HTERT RPE-1 (cell line): ENCODE data around the gene GJC1.
"Not testable (repeated sequence)": the region's sequence is repeated elsewhere in the genome, so short reads cannot be mapped to it uniquely, and the experiment has no call there.

Experiments used
- in situ Hi-C: fragments of 300-500 bp; cut with MboI; formaldehyde crosslinking; loops from 4 replicates; pipeline ENCODE4 v1.14.3; 2020; ENCODE audit warnings: low sequenced_read_pairs

Gene GJC1

DNA sequence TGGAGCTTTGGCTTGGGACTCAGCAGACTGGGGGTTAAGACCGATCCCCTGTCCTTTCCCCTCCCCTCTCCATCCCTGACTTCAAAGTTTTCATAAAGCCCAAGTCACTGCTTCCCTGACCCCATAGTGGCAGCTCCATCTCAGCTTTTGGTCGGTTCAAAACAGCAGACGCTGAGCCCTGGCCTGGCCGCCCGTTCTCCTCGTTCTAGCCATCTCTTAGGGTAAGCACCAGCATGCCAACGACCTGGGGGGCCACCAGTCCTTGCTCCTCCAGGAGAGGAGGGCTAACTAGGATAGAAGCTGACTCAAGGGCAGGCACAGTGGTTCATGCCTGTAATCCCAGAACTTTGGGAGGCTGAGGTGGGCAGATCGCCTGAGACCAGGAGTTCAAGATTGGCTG lies 16.1 kb upstream of the GJC1 start:
- in situ Hi-C loops, result no loop called here

GRCh38 chr17:44844390-44844830 lies 14.3 kb upstream of the GJC1 start:
- in situ Hi-C loops, result no loop called here

- in situ Hi-C loops, result no loop called here
These were observed 12.7 kb upstream of the GJC1 start for GRCh38 chr17:44842748-44843147.

GRCh38 chr17:44840936-44841335 lies 10.8 kb upstream of the GJC1 start:
- in situ Hi-C loops, result no loop called here

DNA sequence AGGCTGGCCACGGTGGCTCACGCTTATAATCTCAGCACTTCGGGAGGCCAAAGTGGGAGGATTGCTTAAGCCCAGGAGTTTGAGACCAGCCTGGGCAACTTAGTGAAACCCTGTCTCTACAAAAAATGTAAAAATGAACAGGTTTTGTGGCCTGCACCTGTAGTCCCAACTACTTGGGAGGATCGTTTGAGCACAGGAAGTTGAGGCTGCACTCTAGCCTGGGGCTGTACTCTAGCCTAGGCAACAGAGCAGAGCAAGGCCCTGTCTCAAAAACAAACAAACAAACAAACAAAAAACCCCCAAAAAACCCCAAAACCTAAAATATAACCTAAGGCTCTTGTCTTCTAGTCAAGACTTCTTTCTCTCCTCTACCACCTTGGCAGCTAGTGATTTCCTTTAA lies 10.2 kb upstream of the GJC1 start:
- in situ Hi-C loops, result no loop called here

DNA sequence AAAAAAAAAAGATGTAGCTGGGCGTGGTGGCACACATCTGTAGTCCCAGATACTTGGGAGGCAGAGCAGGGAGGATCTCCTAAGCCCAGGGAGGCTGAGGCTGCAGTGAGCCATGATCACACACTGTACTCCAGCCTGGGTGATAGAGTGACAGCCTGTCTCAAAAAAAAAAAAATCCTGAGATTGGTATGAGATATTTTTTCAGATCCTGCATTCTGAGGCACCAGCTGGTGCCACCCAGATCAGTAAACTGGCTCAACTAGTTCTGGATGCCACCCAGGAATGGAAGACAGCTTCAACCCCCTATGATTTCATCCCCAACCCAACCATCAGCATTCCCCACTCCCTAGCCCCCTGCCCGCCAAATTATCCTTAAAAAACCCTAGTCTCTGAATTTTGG lies 7.1 kb upstream of the GJC1 start:
- in situ Hi-C loops, result no loop called here

DNA sequence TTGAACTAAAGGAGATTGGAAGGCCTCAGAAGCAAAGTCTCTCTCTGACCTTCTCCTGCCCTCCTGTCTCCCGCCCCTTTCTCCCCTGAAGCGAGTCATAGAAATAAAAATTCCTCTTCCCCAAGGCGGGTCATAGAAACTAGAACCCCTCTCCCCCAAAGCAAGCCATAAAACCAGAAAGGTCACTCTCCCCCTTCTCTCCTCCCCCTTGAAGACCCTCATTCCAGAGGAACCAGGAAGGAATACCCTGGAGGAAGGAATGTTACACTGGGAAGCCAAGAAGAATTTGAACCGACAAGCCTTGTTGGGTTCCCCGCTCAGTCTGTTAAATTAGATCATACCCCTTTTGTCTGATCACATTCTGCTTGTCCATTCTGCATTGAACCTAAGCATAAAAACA lies 2.7 kb upstream of the GJC1 start:
- in situ Hi-C loops, result no loop called here

- in situ Hi-C loops, result no loop called here
These were observed 1.3 kb upstream of the GJC1 start for GRCh38 chr17:44831371-44831770.

- in situ Hi-C loops, result no loop called here
These were observed 537 bp upstream of the GJC1 start for GRCh38 chr17:44830359-44831288.

GRCh38 chr17:44828919-44829522 lies 1.1 kb downstream of the GJC1 start:
- in situ Hi-C loops, result no loop called here

GRCh38 chr17:44827863-44828262 lies 2.2 kb downstream of the GJC1 start:
- in situ Hi-C loops, result no loop called here

GRCh38 chr17:44826123-44826790 lies 3.8 kb downstream of the GJC1 start:
- in situ Hi-C loops, result no loop called here

- in situ Hi-C loops, result not testable (repeated sequence)
These were observed 4.9 kb downstream of the GJC1 start for GRCh38 chr17:44825236-44825635.

DNA sequence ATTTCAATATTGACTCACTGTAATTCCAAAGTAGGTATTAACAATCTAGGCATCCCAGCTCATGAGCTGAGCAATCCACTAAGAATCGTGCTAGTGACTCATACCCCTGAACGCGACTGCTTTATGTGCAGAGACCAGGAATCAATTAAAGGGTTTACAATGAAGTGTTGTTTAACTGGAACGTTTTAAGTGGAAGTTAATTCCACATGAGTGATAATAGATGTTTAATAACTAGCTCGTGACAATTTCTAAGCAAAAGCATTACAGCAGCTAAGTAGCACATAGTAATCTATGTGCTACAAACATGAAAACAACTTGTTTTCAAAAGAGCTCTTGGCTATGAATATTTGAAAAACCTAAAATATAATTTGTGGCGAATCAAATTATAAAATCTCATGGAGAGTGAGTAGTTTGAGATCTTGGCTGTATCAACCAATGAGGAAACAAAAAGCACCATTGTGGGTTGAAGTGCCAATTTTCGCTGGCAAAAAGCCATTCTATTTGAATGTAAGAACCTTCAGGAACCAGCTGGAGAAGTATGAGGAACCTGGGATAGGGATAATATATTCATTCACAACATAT lies 9.4 kb downstream of the GJC1 start:
- in situ Hi-C loops, result no loop called here

GRCh38 chr17:44818508-44818907 lies 11.6 kb downstream of the GJC1 start:
- in situ Hi-C loops, result not testable (repeated sequence)

GRCh38 chr17:44812263-44812662 lies 17.8 kb downstream of the GJC1 start:
- in situ Hi-C loops, result no loop called here

DNA sequence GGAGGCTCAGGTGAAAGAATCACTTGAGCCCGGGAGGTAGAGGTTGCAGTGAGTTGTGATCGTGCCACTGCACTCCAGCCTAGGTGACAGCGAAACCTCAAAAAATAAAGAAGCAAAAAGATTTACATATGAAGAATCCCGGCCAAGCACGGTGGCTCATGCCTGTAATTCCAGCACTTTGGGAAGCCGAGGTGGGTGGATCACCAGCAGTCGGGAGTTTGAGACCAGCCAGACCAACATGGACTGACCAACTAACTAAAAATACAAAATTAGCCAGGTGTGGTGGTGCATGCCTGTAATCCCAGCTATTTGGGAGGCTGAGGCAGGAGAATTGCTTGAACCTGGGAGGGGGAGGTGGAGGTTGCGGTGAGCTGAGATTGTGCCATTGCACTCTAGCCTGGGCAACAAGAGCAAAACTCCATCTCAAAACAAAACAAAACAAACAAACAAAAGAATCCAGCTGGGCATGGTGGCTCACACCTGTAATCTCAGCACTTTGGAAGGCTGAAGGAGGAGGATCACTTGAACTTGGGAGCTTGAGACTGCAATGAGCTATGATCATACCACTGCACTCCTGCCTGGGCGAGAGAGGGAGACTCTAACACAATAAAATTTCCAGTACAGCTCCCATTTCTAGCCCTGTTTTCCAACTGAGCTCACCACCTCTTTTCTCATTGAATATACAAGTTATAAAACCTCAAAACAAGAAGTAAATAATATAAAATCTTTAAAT lies 21.3 kb downstream of the GJC1 start:
- in situ Hi-C loops, result not testable (repeated sequence)

DNA sequence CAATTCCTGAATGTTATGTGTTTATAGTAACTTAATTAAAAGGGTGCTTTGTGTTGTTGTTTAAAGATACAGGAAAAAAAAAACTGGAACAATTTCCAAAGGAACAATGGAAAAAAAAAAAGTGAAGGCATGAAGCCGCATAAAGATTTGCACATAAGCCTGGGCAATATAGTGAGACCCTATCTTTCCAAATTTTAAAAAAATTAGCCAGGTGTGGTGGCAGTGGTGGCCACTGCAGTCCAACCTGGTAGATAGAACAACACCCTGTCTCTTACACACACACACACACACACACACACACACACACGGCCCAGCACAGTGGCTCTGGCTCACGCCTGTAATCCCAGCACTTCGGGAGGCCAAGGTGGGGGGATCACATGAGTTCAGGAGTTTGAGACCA lies 21.9 kb downstream of the GJC1 start:
- in situ Hi-C loops, result no loop called here

DNA sequence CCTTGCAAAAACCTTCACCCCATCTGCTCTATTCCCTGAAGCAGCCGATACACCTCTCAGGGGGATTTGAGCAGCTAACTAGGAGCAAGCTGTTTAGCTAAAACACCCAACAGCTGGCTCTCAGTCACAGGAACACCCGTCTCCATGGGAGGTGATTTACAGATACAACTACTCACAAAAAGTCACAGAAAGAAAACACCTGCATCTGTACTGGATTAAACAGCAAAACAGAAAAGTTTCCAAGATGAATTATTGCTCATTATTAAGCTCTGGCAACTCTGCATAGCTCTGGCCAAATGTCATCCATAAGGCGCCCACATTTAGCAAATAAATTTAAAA lies 22.3 kb downstream of the GJC1 start:
- in situ Hi-C loops, result no loop called here

DNA sequence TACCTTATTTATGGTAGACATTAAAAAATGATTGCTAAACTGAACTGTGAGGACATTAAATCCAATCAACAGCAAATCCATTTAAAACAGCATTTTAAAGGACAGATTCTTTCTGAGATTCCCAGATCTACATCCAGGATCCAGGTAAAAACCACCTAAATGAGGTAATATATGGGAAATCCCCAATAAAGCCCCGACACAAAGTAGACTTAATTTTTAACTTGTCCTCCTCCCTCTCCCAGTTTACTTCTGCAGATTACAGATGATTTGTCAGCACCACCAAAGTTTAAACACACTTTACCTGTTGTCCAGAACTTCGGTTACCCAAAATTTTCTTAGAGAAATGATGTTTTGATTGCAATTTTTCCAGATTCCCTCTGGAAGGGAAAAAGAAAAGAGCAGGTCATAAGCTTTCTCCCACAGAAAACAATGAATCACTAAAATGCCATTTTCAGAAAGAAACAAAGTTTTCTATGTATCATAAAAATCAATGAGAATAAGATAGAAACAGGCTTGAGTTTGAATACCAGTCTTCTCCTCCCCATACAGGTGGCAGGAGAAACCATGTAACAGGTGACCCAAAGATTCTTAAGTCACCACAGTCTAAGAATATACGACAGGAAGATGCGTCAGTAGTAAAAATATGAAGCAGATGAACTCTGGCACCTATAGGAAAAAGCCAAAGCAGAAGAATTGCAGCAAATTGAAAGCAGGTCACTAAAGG lies 22.8 kb downstream of the GJC1 start:
- in situ Hi-C loops, result no loop called here
